IPS-NIHi7 (cell line): Measurements from ENCODE around the gene PSME2.
"Not testable (repeated sequence)": the region's sequence is repeated elsewhere in the genome, so short reads cannot be mapped to it uniquely, and the experiment has no call there.

Experiments used
- DNase-seq: peaks from one replicate; pipeline ENCODE4 v3.0.0; 2012; ENCODE audit warnings: mixed read lengths; ENCODE audit errors: extremely low spot score

PSME2 gene

DNA sequence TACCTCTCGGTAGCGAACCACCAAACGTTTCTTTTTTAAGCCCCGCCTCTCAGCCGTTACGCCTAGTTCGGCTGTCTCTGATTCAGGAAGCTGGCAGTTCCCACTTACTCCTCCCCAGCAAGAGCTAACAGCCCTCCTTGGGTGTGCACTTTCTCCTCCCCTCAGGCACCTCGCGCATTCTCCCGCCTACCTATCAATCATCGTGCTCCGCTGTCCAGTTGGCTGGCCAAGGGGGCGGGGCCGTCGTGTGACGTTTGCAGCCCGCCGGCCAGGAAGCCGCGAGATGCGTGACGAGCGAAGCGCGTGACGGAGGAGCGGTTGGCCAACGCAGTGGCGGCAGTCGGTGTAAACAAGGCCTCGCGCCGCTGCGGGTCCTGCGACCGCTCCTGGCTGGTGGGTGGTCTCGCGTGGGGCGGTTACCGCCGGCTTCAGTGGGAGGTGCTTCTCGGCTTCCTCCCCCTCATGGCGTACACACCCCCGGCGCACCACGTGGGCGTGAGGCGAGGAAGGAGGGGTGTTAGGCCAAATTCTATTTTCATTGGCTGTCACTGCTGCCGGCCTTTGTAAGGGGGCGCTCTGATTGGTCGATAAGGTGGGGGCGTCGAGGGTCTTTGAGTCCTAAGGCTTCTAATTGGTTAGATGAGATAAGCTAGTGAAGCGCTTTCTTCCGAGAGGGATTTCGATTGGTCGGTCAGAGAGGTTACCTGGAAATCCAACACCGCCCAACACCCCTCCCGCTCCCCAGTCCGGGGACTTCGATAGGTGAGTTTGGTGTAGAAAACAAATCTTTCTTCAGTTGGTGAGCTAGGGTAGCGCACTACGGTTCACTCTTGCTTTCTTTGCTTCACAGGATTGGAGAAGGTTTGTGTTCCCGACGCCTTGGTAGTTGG, 31.6 kb downstream of the PSME2 start, which contains the start of the genes DCAF11 and NRL:
Gene DCAF11, plus strand, starts transcription at position 246 of the 890 bp plus-strand sequence. CDS start 818 bp downstream, outside the sequence.
Gene NRL, minus strand, starts transcription at position 418 of the 890 bp plus-strand sequence. CDS start 32,101 bp downstream, outside the sequence.
- peak; percentile 96 for DNase-seq

DNA sequence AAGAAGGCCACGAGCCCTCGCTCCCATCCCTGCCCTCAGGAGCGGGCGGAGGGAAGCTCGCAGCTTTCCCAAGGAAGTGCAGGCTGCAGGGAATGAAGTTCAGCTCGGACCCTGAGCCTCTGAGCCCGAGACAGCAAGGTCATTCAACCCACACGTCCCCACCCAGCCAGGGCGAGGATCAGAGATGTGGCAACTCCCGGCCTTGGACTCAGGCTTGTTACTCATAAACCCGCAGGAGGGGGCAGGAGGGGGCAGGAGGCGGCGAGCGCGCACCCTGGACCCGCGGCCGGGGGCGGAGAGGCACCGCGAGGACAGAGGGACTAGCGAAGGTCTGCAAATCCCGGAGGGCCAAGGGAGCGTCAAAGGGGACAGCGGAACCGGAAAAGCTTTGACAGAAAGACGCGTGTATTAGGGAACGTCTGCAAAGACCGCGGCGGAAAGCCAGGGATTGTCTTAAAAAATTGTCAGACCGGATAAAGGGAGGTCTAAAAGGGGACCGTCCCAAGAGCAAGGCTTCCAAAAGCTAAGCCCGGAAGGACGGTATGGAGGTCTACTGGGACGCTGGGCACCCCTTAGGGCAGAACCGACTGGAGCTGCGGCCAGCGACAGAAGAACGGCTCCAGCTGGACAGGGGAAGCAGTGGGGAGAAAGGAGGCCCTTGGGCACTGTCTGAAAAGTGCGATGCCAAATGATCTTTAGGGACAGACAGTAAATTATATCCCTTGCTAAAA, 32.4 kb downstream of the PSME2 start:
- DNase-seq, result peak; percentile 78

- DNase-seq, result no peak
Observed at GRCh38 chr14:24113379-24113800, 33.0 kb downstream of the PSME2 start.

DNA sequence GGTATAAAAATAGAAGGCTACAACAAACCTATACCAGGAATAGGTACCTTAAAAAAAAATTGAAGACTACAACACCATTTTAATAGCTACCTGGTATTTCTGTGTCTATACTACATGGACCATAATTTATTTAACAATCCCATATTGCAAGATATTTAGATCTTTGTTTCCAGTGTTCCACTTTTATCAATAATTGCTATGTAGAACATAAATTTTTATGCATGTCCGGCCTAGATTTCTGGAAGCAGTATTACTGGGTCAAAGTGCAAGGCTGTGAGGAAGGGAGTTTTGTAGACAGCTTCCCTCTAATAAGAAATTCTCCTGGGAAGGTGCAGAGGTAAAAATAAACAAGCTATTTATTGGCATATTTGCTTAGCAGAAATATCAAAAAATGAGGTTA, 35.9 kb downstream of the PSME2 start:
- DNase-seq, result no peak

DNA sequence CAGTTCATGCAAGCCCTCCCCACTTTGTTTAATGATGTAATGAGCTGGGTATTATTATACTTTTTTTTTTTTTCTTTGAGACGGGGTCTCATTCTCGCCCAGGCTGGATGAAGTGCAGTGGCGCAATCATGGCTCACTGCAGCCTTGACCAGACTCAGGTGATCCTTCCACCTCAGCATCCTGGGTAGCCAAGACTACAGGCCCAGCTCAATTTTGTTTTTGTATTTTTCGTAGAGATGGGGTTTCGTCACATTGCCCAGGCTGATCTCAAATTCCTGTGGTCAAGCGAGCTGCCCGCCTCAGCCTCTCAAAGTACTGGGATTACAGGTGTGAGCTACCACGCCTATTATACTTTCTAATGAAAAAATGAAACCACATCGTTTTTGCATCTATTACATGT, 36.4 kb downstream of the PSME2 start:
- DNase-seq, result no peak

DNA sequence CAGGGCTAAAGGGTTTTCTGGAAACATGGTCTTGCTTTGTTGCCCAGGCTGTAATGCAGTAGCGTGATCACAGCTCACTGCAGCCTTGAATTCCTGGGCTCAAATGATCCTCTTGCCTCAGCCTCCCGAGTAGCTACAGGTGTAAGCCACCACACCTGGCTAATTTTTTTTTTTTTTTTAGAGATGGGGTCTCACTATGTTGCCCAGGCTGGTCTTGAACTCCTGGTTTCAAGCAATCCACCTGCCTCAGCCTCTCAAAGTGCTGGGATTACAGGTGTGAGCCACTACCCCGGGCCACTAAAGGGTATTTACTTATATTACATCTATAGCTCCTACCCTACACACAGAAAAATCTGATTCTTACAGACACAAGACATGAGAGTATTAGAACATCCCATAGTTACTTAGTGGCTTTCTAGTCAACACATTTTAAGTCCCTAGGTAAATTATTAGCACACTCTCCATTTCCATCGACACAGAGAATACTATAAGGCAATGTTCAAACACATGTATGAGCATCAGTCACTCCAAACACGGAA, 38.0 kb downstream of the PSME2 start:
- no peak for DNase-seq

- DNase-seq, result no peak
Observed at GRCh38 chr14:24106672-24107271, 39.6 kb downstream of the PSME2 start.

DNA sequence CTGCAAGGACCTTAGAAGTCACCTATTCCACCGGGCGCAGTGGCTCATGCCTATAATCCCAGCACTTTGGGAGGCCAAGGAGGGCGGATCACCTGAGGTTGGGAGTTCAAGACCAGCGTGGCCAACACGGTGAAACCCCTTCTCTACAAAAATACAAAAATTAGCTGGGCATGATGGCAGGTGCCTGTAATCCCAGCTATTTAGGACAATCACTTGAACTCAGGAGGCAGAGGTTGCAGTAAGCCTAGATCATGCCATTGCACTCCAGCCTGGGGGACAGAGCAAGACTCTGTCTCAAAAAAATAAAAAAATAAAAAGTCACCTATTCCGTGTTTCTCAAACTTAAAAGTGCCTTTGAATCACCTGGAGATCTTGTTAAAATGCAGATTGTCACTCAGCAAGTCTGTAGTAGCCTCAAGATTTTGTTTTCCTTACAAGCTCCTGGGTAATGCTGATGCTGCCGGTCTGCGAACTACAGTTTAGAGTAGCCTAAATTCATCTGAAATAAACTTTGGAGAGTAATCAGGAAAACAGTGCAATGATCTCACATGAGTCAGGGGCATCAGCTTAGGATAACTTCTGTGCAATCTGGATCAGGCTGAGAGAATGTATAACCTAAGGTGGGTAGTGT, 40.7 kb downstream of the PSME2 start:
- not testable (repeated sequence) for DNase-seq

- DNase-seq, result no peak
Observed at GRCh38 chr14:24103451-24103850, 43.0 kb downstream of the PSME2 start.

- no peak for DNase-seq
Observed at GRCh38 chr14:24102357-24103048, 43.9 kb downstream of the PSME2 start.

- no peak for DNase-seq
Observed at GRCh38 chr14:24100982-24101494, 45.4 kb downstream of the PSME2 start.

- DNase-seq, result no peak
Observed at GRCh38 chr14:24100197-24100981, 46.0 kb downstream of the PSME2 start.

DNA sequence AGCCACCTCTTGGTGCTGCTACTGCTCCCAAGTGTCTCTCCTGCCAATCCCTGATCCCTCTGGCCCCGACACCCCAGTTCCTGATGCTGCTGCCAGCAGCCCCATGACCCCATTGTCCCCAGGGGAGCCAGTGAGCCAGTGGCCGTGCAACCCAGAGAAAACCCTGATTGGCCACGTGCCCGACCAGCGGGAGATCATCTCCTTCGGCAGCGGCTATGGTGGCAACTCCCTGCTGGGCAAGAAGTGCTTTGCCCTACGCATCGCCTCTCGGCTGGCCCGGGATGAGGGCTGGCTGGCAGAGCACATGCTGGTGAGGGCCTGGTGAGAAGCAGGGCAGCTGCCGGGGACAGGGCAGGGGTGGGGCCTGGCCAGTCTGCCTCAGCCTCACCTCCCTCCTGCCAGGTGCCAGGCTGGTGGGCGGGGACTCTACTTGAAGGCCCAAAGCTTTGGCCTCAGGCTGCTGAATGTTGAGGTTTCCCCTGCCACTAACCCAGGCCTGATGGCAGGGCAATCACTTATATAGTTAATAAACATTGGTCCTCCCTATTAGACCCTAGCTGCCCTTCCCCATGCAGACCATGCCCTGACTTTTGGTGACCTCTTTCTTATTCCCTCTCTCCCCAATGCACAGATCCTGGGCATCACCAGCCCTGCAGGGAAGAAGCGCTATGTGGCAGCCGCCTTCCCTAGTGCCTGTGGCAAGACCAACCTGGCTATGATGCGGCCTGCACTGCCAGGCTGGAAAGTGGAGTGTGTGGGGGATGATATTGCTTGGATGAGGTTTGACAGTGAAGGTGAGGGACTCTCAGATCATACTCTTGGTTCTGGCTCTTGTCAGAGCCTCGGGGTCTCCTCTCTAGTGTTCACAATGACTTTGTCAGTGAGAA, 47.2 kb downstream of the PSME2 start:
- DNase-seq, result no peak

DNA sequence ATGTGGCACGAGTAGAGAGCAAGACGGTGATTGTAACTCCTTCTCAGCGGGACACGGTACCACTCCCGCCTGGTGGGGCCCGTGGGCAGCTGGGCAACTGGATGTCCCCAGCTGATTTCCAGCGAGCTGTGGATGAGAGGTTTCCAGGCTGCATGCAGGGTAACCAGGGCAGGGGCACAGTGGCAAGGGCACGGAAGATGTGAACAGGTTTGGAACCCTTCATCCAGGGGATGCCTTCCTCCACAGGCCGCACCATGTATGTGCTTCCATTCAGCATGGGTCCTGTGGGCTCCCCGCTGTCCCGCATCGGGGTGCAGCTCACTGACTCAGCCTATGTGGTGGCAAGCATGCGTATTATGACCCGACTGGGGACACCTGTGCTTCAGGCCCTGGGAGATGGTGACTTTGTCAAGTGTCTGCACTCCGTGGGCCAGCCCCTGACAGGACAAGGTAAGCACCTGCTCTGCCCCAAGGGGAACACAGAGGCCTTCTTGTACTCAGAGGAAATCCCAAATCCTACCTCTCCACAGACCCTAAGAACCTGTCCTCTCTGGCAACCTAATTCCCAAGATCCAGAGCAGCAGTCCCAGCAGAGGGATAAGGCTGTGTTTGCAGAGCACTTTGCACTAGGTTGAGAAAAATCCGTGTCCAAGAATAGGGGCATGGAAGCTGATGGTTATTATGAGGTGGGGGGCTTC, 48.0 kb downstream of the PSME2 start:
- no peak for DNase-seq

GRCh38 chr14:24096545-24097181, 49.7 kb downstream of the PSME2 start:
- DNase-seq, result no peak

- peak; percentile 70 for DNase-seq
Observed at GRCh38 chr14:24095271-24096068, 50.9 kb downstream of the PSME2 start.

GRCh38 chr14:24094841-24095270, 51.6 kb downstream of the PSME2 start:
- DNase-seq, result no peak
